CD1c-positive myeloid dendritic cell (primary cell): ENCODE measurements around the gene GNMT.
A peak's percentile ranks its signal among the peaks of the same experiment; 100 is the strongest.
"Not testable (repeated sequence)": the region's sequence is repeated elsewhere in the genome, so short reads cannot be mapped to it uniquely, and the experiment has no call there.

ENCODE experiments used
- DNase-seq: peaks from one replicate; pipeline ENCODE4 v3.0.0-alpha.2; 2016; ENCODE audit errors: extremely low spot score

Gene GNMT

DNA sequence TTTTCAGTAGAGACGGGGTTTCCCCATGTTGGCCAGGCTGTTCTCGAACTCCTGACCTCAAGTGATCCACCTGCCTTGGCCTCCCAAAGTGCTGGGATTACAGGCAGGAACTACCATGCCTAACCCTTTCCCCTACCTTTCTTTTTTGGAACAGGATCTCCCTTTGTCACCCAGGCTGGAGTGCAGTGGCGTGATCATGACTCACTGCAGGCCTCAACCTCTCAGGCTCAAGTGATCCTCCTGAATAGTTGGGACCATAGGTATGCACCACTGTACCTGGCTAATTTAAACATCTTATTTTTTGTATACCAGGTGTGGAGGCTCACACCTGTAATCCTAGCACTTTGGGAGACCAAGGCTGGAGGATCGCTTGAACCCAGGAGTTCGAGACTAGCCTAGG, 19.2 kb upstream of the GNMT start:
- DNase-seq = not testable (repeated sequence)

DNA sequence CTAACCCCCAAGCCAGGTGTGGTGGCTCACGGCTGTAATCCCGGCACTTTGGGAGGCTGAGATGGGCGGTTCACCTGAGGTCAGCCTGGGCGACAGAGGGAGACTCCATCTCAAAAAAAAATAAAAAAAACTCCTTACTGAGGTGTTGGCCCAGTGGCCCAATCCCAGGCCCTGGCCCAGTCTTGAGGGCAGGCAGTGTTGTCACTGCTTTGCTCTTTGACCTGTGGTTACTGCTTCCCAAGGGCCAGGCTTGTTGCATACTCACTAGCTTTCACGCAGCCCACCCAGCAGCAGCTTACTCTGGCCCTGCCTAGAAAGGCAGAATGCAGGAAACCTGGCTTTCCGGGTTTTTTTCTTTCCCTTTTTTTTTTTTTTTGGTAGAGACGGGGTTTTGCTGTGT, 18.1 kb upstream of the GNMT start:
- no peak for DNase-seq

DNA sequence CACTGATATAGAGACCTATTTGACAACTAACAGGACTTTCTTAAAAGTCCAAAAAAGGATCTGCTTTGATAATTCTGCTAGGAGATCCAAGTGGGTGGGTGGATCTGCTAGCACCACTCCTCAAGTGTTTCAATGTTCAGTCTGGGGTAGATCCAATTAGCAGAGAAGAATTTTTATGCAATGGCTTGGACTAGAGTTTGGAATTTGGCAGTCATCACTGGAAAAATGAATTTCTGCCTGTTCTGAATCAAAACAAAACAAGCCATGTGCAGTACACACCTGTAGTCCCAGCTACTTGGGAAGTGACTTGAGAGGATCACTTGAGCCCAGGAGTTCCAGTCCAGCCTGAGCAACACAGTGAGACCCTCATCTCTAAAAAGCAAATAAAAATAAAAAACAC, 12.6 kb upstream of the GNMT start:
- DNase-seq = no peak

DNA sequence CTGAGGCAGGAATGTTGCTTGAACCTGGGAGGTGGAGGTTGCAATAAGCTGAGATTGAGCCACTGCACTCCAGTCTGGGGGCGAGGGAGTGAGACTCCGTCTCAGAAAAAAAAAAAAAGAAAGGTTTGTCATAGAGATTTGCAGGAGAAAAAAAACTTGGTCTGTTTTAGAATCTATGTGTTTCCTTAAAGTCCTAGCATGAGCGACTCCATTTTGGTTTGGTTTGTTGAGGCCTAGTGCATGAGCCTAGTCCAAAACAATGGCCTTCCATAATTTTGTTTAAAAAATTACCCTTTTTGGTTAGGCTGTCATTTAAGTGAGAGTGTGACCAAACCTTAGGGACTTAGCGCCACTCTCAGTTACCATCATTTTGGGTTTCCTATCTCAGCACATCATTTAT, 8.2 kb upstream of the GNMT start:
- DNase-seq = no peak

DNA sequence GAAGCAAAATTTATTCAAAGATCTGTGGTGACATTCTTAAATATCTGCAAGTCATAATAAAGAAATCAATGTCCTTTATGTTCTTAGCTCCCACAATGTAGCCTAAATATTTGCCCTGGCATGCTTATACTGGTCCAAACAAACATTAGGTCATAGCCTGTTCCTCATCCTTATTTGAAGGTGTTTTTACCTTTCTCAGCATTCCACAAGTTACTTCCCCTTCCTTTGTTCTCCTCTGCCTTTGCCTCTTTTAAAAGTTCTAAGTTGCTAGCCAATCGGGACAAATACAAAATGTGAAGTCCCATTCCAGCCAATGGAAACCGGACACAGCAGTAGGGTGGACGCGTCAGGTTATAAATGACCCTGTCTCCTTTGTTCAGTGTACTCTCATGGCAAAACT, 6.1 kb upstream of the GNMT start:
- DNase-seq = not testable (repeated sequence)

DNA sequence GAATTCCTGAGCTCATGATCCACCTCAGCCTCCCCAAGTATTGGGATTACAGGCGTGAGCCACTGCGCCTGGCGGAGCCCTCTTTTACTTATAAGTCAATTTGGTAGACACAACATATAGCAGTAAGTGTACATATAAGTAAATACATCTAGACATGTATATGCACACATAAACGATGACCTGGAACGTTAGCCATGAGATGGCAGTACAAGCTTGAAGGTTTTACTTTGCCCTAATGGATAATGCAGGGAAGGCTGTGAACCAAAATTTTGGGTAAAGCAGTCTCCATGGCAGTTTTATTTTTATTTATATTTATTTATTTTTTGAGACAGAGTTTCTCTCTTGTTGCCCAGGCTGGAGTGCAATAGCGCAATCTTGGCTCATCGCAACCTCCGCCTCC, 2.4 kb upstream of the GNMT start:
- no peak for DNase-seq

DNA sequence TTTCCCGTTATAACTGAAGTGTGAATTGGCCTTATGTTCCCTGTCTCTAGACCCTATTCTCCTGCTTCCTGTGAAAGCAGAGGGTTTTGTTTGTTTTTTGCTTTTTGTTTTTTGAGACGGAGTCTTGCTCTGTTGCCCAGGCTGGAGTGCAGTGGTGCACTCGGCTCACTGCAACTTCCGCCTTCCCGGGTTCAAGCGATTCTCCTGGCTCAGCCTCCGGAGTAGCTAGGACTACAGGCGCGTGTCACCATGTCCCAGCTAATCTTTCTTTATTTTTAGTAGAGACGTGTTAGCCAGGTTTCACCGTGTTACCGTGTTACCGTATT, 674 bp upstream of the GNMT start:
- DNase-seq = no peak

DNA sequence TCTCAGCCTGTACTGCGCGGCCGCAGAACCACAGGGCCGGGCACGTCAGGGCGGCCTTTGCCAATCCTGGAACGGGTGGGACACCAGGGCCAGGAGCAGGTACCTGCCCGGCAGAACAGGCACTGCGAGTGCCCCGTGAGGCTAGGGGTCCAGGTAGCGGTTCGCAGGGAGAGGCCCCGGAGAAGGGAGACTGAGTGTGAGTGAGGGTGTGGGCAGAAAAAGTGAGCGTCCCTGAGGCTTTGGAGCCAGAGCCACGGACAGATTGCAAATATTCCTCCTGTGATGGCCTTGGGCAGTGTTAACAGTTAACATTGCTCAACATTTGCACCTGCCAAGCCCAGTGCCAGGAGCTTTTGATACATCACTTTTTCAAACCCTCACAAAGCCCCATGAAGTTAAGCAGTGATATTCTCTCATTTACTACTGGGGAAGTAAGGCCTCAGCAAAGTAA, 491 bp downstream of the GNMT start:
- DNase-seq = no peak

DNA sequence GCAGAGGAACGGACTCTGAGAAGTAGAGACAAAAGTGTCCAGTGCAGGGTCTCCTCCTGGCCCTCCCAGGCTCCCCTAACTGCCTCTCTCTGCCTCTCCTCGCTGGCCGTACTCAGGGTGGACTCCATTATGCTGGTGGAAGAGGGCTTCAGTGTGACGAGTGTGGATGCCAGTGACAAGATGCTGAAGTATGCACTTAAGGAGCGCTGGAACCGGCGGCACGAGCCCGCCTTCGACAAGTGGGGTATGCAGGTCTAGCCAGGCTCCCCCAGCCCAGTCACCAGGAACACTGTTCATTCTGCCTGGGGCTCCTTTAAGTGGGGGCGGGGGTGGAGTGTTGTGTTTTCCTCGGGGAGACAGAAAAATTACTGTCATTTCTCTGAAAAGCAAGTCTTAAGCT, 1.5 kb downstream of the GNMT start:
- no peak for DNase-seq

DNA sequence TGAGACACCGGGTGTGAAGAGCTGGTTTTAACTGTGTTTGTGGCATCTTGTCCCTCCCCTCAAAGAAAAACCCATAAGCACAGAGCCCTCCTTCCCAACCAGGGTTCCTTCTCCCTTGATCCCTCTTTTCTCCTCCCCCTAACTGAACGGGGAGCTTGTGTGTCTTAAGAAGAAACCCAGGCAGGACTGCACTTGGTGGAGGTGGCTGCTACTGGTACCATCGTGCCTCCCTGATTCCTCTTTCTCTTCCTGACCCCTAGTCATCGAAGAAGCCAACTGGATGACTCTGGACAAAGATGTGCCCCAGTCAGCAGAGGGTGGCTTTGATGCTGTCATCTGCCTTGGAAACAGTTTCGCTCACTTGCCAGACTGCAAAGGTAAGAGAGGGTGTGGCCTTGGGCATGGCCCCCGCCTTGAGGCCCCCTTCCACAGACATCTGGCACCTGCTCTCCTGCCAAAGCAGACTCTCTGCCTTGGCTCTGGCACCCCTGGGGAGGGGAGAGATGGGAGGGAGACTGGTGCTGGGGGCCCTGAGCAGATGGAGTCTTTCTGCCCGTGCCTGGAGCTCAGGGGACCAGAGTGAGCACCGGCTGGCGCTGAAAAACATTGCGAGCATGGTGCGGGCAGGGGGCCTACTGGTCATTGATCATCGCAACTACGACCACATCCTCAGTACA, 2.1 kb downstream of the GNMT start:
- no peak for DNase-seq

DNA sequence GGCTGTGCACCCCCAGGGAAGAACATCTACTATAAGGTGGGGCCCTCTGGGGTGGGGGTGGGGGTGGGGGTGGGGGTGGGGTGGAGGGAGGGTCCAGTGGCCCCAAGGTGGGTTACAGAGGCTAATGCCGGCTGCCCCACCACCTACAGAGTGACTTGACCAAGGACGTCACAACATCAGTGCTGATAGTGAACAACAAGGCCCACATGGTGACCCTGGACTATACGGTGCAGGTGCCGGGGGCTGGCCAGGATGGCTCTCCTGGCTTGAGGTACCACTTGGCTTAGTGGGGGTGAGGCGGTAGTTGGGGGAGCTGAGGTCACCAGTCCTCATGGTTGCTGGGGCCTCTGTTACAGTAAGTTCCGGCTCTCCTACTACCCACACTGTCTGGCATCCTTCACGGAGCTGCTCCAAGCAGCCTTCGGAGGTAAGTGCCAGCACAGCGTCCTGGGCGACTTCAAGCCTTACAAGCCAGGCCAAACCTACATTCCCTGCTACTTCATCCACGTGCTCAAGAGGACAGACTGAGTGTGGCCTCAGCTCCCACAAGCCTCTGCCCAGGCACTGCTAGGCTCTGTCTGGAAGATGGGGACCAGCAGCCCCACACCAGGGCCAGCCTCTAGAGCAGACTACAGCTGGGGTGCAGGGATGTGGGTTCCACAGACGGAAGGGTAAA, 2.8 kb downstream of the GNMT start:
- DNase-seq = no peak

DNA sequence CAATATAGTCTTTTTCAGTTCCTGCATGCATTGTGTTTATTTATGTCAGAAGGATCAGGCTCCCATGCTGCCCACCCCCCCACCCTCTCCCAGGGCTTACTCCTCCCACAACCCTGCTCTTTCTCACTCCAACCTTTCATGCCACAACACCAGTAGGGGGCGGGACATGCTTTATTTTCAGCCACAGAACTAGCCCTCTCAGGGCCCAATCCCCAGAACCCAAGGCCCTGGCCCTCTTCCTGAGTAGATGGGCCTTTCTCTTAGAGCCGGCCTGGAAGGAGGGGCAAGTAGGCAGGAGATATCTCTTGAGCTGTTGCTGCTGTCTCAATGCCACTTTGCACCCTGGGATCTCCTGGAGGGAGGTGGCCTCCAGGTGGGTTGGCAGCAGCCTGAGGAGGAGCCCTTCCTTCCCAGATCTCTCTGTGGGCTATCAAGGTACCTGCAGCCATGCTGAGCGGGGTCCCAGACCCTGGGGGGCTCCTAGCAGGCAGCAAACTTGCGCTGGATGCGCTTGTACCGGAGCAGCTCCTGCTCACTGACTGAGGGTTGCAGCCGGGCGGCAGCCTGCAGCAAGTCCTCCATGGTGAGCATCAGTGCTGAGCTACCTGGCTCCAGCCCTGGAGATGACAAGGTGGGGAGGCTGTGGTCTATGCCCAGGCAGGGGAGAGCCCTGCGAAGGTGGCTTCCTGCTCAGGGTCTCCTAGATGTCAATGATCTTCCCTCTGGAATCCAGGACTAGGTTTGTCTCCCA, 3.5 kb downstream of the GNMT start:
- DNase-seq = peak; percentile 43

DNA sequence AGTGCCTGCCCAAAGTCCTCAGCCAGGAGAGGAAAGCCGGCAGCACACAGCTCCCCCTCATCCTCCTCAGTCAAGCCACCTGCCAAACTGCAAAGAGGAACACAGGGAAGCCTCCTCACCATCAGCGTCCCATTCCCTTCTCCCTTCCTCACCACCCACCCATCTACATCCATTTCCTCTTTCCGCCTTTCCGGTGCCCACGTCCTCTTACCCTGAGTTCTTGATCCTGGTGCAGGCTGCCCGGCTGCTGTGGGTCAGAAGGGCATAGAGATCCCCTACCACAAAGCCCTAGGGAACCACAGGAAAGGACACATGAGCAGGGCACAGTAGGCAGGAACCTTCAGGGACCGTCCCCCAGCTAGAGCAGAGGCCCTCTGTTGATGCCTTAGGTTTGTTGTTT, 6.0 kb downstream of the GNMT start:
- peak; percentile 68 for DNase-seq

DNA sequence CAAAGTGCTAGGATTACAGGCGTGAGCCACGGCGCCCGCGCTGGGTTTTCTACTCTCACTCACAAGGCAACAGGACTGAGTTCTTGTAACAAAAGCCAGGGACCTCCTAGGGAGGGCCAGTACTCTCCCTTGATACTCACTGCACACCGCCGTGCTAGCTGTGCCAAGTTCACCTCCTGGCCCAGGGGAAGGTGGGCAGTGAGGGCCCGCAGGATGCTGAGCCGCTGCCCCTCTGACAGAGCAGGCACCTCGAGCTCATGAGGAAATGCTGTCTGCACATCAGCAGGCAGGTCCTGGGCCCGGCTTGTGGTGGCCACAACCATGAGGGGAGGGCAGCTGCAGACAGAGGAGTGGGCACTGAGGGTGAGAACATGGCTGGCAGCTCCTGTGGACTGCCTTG, 6.7 kb downstream of the GNMT start:
- DNase-seq = no peak

DNA sequence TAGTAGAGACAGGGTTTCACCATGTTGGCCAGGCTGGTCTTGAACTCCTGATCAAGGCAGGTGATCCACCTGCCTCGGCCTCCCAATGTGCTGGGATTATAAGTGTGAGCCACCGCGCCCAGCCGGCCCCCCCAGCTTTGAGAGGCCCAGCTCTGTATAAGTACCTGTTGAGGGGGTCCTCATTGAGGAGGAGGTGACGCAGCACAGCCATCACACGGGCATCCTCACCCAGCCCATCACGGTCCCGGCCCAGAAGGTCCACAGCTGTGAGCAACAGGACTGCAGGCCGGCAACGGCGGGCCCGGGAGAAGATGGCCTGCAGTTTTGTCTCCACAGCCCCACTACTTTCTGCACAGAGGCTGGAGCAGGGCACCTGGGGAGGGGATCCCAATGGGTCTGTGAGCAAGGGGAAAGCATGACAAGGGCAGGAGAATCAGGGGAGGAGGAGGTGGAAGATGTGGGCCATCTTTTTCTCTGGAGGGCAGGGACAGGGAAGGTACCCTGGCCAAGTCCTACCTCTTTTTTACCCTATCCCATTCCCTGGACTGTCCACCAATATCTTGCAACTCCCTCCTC, 7.7 kb downstream of the GNMT start:
- no peak for DNase-seq

DNA sequence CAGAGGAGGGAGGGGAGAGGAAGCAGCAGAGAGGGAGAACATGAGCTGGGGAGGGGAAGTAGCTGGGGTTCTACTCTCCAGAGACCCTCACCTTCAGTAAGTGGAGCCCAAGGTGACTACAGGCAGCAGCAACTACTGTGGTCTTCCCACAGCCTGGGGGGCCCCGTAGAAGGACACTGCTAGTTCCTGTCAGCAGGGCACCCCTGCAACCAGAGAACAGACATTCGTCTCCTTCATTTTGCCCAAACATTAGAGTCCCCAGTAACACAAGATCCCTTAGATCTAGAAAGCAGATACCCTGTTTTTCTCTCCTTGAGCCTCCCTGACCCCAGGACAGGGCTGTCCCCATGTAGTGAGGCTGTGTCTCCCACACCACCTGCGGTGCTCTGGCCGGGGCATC, 8.2 kb downstream of the GNMT start:
- no peak for DNase-seq

DNA sequence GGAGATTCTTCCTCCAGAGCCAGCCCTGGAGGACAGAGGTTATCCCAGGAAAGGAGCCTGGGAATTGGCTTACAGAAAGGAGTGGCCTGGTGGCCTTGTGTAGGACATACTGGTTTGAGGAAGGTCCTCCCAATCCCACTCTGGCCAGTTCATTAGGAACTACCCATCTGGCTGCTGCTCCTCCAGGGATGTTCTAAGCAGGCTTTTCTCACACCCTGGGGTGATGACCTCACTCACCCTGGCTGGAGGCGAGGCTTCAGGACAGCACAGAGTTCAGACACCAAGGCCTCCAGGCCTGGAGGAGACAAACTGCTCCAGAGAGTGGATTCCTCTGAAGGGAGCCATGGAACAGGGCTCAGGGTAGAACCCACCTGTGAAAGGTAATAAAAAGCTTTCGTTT, 8.9 kb downstream of the GNMT start:
- no peak for DNase-seq

DNA sequence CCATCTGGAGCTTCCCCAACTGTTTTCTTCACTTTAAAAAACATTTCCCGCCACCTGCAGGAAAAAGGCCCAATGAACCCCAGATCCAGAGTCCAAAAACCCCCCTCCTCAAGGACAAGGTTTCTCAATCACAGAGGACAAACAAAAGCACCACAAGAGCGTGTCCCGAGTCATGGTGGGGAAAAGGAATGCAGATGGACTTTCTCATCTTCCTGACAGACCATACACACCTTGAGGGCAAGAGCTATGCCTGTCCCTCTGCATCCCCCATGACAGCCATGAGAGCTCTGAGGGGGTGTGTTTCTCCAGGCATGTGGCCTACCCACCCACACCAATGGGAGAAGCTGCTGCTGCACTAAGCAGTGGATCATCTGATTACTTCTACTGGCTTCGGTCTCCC, 9.4 kb downstream of the GNMT start:
- no peak for DNase-seq

DNA sequence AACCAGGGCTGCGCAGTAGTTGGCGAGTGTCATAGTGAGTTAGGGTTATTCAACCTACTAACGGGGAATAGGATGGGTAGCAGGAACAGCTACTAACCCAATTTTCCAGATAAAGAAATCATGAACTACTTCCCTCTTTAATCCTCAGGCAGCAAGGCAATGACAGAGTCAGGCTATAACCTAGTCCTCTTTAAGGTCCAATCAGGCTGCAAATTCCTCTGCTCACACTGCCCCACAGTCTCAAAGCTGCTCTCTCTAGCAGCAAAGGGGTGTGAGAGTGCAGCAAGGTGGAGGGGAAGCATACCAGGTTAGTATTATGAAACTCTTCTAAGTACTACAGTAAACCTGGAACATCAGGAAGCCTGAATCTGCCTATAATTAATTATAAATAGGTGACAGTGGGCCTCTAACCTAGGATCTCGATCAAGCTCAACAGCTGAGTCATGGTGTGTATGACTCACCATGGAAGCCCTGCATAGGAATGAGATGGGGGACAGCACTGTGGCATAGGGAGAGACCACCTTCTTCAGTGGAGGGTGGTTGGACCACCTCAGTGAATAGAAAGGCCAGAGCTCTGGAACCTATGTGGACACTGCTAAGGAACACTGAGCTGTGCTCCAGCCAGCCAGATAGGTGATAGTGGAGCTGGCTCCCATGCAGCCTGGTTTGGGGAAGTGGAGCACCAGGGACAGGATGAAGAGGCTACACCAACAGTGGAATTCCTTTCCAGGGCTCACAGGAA, 10.5 kb downstream of the GNMT start:
- peak; percentile 21 for DNase-seq

DNA sequence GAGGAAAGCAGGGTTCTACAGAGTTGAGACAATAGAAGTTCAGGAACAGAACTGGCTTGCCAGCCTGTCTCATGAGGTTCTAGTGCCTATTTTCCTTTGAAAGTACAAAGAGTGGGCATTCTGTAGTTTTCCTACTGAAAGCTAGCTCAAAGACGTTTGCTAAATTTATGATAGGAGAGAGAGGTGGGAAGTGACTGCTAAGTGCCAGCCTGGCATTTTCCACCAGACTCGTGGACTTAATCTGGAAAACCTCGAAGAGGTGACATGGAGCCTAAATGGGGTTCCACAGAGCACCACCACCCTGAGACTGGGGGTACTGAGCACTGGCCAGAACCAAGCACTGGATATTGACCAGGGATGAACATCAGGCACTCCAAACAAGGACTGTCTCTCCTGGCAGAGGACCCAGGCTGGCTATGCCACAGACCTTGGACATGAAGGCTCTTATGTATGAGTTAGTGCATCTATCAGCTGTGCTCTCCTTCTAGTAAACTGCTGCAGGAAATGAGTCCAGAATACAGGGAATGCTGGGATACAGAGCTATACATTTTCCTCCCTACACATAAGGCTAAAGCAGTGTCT, 11.3 kb downstream of the GNMT start:
- no peak for DNase-seq

DNA sequence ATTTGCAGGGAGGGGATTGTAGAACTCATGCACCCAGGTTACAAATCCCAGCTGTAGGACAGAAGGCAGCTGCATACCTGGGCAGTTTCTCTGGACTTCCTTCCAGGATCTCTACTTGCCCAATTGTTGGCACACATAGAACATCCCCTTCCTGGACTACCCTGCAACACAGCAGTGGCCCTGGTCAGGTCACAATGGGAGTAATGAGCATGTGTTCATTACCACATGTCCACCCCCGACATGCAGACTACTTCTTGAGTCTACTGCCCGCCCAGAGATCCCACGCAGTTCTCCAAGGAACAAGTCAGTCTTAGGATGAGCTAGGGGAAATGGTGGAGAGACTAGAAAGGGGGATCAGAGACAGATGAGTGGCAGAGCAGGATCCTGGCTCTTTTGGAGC, 13.4 kb downstream of the GNMT start:
- peak; percentile 20 for DNase-seq
